Cardiac muscle cell (in vitro differentiated cells and primary cell): ENCODE measurements around the gene COL4A1. TPM values are rescaled to one million over a fixed set of nuclear protein-coding genes. Genes with fewer than 3 reads are reported as not detected.

Experiments
- DNase-seq, 2 donors: peaks; one replicate each; pipeline versions ENCODE4 v3.0.0 to v3.0.0-alpha.2; 2010 to 2017; ENCODE audit warnings: low read depth in 1 of 2, low spot score in 1 of 2
- H3K27ac ChIP-seq: fragments of 200-600 bp; sonication (generic); 2 replicates; pipeline ENCODE4 v1.5.1; 2016
- H3K27me3 ChIP-seq: fragments of 200-600 bp; sonication (generic); 2 replicates; pipeline ENCODE4 v1.6.0; 2016; ENCODE audit warnings: control low read depth
- H3K36me3 ChIP-seq: fragments of 200-600 bp; sonication (generic); 2 replicates; pipeline ENCODE4 v1.5.1; 2016; ENCODE audit warnings: control low read depth
- H3K4me1 ChIP-seq: fragments of 200-600 bp; sonication (generic); 2 replicates; pipeline ENCODE4 v1.8.1; 2017; ENCODE audit warnings: low read depth, mild to moderate bottlenecking, mixed run types
- H3K4me3 ChIP-seq: fragments of 200-600 bp; sonication (generic); 2 replicates; pipeline ENCODE4 v1.5.1; 2016; ENCODE audit warnings: mild to moderate bottlenecking
- H3K9me3 ChIP-seq: fragments of 200-600 bp; sonication (generic); 2 replicates; pipeline ENCODE4 v1.5.1; 2017; ENCODE audit warnings: low read depth, mild to moderate bottlenecking, control low read depth
- polyA plus RNA-seq: library from polyadenylated mRNA; unstranded; fragments of >200 nt; fragmentation: Nextera tagmentation; extraction: Ambion mirVana; gene quantifications from 2 replicates; pipeline ENCODE4 v1.2.1, GENCODE V29; 2016
- total RNA-seq: library from RNA; depleted of rRNA; stranded (reverse); fragments of >200 nt; gene quantifications from 2 replicates; pipeline ENCODE4 v1.2.3, GENCODE V29; 2016
- TF ChIP-seq, protein P1 (sequence below): IDR thresholded peaks from 2 replicates; pipeline ENCODE4 v1.5.1; 2012; ENCODE audit warnings: low read depth, mild to moderate bottlenecking, low read length

The COL4A1 gene
- total and polyA plus RNA-seq, 2 experiments from 2014 or later, result 73.9 to 171 TPM

DNA sequence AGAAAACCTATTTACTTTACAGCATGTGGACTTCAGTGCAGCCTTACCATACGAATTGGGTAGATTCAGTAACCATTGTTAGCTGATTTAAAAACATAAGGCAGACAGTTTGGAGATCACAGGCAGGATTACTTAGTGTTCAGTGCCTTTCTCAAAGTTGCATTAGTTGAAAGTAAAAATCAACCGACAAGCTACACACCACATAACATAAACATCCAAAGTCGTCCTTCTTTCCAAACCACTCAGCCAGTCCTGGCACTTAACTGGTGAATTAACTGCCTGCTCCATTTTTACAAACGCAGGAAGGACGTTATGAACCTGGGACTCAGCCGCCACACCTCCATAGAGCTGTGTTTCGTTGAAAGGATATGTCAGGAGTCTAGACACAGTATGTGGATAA, 91.4 kb downstream of the COL4A1 start:
- no peak overlapping the region for H3K4me3 ChIP-seq
- no peaks in the 10 kb centered on the region for H3K27me3 ChIP-seq
- H3K9me3 ChIP-seq, result no peaks in the 10 kb centered on the region
- no peak for DNase-seq
- TF ChIP-seq, protein P1, sequence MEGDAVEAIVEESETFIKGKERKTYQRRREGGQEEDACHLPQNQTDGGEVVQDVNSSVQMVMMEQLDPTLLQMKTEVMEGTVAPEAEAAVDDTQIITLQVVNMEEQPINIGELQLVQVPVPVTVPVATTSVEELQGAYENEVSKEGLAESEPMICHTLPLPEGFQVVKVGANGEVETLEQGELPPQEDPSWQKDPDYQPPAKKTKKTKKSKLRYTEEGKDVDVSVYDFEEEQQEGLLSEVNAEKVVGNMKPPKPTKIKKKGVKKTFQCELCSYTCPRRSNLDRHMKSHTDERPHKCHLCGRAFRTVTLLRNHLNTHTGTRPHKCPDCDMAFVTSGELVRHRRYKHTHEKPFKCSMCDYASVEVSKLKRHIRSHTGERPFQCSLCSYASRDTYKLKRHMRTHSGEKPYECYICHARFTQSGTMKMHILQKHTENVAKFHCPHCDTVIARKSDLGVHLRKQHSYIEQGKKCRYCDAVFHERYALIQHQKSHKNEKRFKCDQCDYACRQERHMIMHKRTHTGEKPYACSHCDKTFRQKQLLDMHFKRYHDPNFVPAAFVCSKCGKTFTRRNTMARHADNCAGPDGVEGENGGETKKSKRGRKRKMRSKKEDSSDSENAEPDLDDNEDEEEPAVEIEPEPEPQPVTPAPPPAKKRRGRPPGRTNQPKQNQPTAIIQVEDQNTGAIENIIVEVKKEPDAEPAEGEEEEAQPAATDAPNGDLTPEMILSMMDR, result no peak
- H3K27ac ChIP-seq, result peak overlapping the region; percentile 6
- peaks cover 12% of the 10 kb centered on the region for H3K4me1 ChIP-seq
- H3K36me3 ChIP-seq, result no peaks in the 10 kb centered on the region

DNA sequence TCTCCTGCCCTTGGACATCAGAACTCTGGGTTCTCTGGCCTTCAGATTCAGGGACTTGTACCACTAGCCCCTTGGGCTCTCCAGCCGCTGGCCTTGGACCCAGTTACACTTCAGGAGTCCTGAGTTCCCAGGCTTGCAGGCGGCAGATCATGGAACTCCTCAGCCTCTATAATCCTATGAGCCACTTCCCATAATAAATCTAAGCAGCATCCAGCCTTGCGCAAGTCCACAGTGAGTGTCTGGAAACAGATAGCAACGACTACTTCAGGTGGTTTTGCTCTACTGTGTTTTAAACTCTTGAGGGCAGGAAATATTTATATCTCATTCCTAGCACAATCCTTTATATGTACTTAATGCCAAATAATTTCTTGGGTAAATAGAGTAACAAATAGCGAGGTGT, 92.3 kb downstream of the COL4A1 start:
- H3K36me3 ChIP-seq, result no peaks in the 10 kb centered on the region
- TF ChIP-seq, protein P1, result no peak
- peaks cover 12% of the 10 kb centered on the region for H3K4me1 ChIP-seq
- H3K4me3 ChIP-seq, result no peak overlapping the region
- H3K9me3 ChIP-seq, result no peaks in the 10 kb centered on the region
- no peaks in the 10 kb centered on the region for H3K27me3 ChIP-seq
- peak in 1 of 2 donors; percentile 30 for DNase-seq
- no peak overlapping the region for H3K27ac ChIP-seq

DNA sequence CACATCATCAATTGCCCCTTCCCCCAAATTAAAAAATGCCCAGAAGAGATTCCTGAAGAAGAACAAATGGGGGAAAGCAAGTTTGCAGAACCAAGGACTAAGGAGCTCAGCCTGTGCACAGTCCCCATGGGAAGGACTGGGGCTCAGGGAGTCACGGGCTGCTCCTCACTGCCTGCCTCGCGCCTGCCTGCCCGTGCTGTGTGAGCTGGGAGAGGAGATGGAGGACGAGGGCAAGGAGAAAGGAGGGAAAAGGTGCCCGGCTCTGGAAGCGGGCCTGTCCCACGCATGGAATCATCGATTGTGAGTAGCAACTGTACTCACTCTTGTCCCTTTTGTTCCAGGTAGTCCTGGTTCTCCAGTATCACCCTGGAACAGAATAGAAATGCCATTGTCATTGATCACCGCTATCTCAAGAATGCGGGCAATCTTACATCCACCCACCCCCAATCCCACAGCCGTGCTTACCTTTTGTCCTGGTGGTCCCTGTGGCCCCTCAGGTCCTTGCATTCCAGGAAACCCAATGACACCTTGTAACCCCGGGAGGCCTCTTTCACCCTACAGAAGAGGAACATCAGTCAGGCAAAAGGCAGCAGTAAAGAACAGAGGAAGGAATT, 93.4 kb downstream of the COL4A1 start:
- no peaks in the 10 kb centered on the region for H3K9me3 ChIP-seq
- peaks cover 12% of the 10 kb centered on the region for H3K4me1 ChIP-seq
- no peaks in the 10 kb centered on the region for H3K27me3 ChIP-seq
- TF ChIP-seq, protein P1, result no peak
- no peak overlapping the region for H3K4me3 ChIP-seq
- no peak overlapping the region for H3K27ac ChIP-seq
- H3K36me3 ChIP-seq, result peaks cover 2% of the 10 kb centered on the region
- no peak for DNase-seq

DNA sequence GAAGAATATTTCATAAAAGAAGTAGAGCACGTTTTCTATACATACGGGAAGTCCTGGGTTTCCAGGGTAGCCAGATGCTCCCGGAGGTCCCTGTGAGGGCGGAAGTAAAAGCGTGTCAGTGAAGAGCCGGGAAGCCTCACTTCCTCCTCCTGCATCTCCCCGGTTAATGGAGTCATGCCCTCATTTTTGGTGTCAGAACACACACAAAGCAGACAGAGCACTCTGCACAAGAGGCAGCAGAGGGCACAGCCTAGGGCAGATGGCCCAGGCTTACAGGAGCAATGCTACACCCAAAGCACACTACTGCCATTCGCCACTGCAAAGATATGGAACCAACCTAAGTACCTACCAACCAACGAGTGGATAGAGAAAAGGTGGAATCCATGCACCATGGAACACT, 94.4 kb downstream of the COL4A1 start:
- Histone ChIP-seq H3K4me3 (no peak overlapping the region), H3K36me3 (peaks cover 2% of the 10 kb centered on the region), H3K4me1 (peaks cover 12% of the 10 kb centered on the region), H3K9me3 (no peaks in the 10 kb centered on the region), H3K27me3 (no peaks in the 10 kb centered on the region), H3K27ac (no peak overlapping the region)
- TF ChIP-seq, protein P1, result no peak
- DNase-seq, result no peak

DNA sequence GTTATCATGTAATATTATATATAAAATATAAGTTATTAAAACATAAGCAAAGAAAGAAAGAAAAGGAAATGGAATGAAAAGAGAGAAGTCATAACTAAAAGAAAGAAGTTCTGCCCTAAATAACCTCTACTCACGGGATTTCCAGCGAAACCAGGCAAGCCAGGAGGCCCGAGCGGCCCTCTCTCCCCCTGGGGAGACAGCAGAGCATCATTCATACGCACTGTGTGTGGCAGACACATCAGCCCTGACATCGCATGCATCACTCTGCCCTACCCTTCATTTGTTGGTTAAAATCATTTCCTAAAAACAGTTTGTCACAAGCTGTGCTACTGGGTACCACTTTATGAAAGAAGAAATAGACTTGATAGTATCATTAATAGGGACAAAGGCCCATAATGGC, 95.2 kb downstream of the COL4A1 start:
- no peak for DNase-seq

More for the DNA sequence above, 95.2 kb downstream of the COL4A1 start:
- H3K27me3 ChIP-seq, result no peaks in the 10 kb centered on the region
- H3K9me3 ChIP-seq, result no peaks in the 10 kb centered on the region
- peaks cover 8% of the 10 kb centered on the region for H3K36me3 ChIP-seq
- H3K27ac ChIP-seq, result no peak overlapping the region
- H3K4me1 ChIP-seq, result peaks cover 10% of the 10 kb centered on the region
- TF ChIP-seq, protein P1, result no peak
- no peak overlapping the region for H3K4me3 ChIP-seq
